ACHN (cell line): Measurements from ENCODE around the gene MYH13.

Source experiments
- DNase-seq: peaks from one replicate; pipeline ENCODE4 v3.0.0-alpha.2; 2015
- in situ Hi-C: cut with HindIII; loops from 2 replicates; pipeline ENCODE4 v1.10.0; 2017; ENCODE audit warnings: low sequenced_read_pairs, low pct_ligation_motif_present, low pct_unique_long_range_greater_than_20kb

MYH13 gene

DNA sequence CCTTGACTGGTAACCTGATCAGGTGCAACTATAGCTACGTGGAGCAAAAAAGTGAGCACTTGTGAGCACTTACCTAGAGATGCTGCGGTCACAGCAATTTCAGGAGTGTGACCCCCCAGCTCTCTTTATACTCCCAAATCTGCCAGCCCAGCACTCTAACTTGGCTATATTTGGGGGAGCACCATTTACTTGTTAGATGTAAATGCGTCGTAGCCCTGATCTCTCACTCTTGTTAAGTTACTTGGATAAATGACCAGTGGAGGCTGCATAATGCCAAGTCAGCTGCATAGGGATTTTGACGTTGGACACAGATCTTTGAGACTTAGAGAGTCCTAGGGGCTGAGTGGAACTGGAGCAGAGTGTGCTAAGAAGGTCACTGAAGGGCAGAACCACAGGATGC is at the start of gene MYH13:
TSS of gene MYH13 (minus strand) at position 101 of the 400 bp plus-strand sequence. CDS start 8,476 bp downstream, outside the sequence.
- DNase-seq, result no peak
- in situ Hi-C loops, result no loop called here

DNA sequence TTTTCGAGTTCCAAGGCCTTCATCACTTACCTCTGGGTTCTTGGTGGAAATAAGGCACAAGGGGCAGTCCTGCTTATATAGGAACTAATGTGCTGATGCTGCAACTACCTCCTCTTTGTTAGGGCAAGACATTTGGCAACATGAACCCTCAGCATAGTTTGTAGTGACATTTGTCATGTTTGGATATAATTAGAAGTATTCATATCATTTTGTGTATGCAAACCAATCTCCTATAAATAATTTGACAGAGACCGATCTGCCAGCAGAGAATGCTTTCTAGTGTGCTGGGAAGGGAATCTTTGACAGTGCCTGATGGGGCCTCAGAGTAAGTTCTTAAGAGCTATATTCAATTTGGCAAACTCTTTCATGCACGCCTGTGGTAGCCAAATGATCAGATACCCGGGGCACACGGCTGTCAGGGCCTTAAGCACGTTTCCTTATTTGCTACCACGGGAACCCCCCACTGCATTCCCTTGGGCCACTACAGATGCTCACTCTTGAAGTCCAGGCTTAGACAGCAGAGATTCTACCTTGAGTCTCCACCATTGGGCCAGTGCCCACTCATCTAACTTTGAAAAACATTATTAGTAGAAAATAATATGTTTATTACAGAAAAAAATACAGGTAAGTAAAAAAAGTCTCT is 49.2 kb upstream of the MYH13 start, which contains the start of gene MYH8:
TSS of gene MYH8 (minus strand) at position 51 of the 643 bp plus-strand sequence. CDS start 1,723 bp downstream, outside the sequence.
- no peak for DNase-seq
- in situ Hi-C loops, result no loop called here

DNA sequence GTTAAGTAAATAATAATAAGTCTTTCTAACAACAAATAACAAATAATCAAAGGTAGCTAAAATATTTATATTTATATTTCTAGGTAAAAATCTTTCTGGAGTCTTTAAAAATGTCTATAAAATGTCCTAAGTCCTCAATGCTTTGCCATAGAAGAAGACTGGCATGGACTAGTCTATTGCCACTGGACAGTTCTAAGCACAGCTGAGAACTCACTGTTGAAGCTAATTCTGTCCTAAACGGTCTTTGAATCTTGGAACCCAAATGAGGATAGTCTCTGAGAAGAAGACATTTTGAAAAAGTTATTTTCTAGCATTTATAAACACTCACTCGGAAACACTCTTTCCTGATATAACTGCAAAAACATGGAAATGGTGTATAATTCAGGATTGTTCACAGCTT is 48.4 kb upstream of the MYH13 start:
- no peak for DNase-seq
- in situ Hi-C loops, result no loop called here

DNA sequence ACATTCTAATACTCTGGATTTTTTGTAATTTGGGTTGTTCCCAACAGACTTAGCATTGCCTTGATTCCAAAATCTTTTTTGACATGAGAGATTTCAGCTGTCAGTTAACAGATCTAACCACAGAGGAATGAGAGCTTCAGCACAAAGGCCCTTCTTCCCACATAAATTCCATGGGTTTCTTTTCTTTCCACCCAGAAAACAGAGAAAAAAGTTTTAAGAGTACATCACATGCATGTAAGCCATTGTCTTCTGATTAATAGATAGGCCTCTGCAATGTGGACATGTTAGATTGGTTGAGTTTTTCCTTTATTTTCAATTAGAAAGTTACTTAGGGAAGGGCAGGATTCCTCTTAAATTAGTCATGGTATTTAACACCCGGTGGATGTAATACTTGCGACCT is 48.0 kb upstream of the MYH13 start:
- no peak for DNase-seq

DNA sequence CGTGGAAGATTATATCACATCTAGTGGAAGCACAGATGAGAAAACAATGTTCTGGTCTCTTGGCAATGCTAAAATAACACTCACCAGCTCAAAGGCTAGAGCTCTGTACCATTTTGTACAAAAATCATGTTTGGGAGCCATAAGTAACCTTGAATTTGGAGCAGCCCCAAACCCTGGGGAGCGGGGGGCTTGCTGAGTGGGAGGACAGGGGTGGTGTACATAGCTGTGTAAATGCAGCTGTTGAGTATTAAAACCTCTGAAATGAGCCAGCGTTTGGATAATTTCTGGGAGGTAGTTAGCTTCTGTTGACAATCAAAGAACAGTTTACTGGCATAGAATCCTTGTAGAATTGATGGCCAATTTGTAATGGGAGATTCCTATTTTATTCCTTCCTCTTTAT is 44.6 kb upstream of the MYH13 start:
- no peak for DNase-seq
- in situ Hi-C loops, result no loop called here

More for the DNA sequence above, 48.0 kb upstream of the MYH13 start:
- in situ Hi-C loops, result no loop called here

DNA sequence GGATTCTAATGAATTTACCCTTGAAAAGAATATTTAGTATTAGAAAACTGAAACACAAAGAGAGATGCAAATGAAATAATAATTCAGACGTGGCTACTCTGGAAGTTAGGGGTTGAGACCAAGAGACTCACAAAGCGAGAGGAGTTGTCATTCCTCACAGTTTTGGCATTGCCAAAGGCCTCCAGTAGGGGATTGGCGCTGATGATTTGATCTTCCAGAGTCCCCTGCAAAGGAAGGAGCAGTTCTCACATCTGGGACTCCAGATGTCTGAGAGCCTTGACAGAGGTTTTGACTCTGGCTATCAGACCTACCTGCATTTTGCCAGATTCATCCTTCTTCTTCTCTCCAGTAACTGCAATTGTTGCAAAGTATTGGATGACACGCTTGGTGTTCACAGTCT is 42.4 kb upstream of the MYH13 start:
- no peak for DNase-seq
- in situ Hi-C loops, result no loop called here

DNA sequence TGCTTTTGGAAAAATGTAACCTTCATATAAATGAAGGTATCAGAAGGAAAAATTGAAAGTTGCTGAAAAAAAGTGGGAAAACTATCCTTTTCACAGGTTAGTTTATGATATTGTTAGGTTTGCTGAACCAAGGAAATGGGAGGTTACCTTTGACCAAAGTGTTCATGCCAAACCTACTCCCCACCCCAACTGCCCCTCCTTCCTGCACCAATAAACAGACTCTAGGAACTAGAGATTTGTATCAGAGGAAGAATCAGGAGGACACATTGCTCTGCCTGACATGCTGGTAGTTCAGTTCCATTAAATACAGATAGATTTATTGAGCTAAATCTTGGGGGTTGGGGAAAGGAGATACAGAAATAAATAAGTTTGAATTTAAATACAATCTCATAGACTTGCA is 30.8 kb upstream of the MYH13 start:
- in situ Hi-C loops, result no loop called here
- DNase-seq, result no peak

DNA sequence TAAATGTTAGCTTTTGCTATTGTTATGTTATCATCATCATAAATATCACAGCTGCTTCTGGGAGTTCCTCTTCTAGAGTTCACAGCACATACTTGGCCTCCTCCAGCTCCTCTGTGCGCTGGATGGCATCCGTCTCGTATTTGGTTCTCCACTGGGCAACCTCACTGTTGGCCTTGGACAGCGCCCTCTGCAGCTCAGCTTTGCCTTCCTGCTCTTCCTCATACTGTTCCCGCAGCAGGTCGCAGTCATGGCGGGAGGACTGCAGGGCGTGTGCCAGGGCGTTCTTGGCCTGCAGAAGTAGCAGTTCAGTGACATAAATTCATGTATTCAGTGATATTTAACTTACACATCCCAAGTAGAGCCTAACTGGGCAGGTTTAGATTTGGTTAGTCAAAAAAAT is 25.5 kb upstream of the MYH13 start:
- in situ Hi-C loops, result no loop called here
- DNase-seq, result no peak

DNA sequence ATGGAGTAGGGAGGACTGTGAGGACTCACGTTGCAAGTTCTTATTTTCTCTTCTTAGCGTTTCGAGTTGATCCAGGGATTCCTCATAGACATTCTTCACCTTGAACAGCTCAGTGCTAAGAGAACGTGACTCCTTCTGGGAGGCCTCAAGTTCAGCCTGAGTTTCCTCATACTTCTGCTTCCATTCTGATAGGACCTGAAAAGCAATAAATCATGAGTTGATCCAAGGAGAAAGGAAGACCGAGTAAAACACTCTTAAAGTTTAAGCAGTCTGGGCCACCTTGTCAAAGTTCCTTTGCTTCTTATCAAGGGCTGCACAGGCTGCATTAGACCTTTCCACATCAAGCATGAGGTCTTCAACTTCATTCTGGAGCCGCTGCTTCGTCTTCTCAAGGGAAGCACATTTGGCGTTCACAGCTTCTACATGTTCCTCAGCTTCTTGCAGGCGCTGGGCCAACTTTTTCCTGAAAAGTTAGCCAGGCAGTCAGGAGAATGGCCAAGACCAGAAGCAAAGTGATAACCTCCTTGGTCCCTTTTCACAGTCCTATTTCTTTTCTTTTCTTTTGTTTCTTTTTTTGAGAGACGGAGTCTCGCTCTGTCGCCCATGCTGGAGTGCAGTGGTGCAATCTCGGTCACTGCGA is 23.8 kb upstream of the MYH13 start:
- in situ Hi-C loops, result no loop called here
- DNase-seq, result no peak

DNA sequence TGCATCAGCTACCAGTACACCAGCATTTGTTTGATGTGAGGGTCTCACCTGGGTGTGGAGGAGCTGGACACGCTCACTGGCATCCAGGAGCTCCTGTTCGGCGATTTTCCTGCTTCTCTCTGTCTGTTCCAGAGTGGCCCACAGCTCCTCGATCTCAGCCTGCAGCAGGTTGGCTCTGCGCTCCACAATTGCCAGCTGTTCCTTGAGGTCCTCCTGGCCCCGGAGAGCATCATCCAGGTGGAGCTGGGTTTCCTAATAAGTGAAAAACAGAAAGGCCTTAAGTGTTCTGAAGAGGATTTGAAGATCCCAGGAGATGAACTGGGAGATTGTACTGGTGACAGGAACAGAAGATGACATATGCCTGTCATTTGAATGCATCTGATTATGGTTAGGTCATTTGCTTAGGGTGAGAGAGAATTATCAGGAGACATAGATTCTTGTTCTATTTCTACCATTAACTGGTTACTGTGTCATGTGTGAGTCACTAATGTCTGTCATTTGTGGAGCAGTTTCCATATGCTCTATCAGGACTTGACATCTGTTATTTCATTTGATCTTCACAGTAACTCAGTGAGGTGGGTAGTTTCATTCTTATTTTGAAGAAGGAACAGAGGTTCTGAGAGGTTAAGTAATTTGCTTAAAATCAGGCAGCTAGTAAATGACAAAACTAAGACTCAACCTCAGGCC is 21.5 kb upstream of the MYH13 start:
- in situ Hi-C loops, result no loop called here
- DNase-seq, result no peak

DNA sequence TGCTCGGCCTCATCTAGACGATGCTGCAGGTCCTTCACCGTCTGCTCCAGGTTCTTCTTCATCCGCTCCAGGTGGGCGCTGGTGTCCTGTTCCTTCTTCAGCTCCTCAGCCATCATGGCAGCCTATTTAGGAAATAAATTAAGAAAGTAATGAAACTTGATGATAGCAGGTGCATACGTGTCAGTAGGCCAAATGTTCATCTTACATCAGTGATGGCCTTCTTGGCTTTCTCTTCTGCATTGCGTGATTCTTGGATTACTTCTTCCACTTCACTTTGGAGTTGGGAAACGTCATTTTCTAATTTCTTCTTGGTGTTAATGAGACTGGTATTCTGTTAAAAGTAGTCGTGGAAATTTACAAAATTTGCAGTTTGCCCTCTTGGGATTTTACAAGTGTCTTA is 20.1 kb upstream of the MYH13 start:
- no peak for DNase-seq
- in situ Hi-C loops, result no loop called here

DNA sequence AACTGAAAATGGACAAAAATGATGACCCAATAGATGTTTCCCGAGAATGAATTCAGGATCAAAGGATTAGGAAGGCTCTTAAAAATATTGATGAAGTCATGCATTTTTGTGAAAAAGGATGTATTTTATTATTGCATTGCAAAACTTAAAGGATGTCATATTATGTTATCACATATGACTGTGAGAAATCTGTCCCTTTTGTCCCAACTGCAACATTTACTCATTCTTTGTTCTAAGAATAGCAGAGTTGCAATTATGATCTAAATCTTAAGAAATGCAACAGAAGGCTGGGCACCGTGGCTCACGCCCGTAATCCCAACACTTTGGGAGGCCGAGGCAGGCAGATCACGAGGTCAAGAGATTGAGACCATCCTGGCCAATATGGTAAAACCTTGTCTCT is 13.1 kb upstream of the MYH13 start:
- in situ Hi-C loops, result no loop called here
- no peak for DNase-seq

DNA sequence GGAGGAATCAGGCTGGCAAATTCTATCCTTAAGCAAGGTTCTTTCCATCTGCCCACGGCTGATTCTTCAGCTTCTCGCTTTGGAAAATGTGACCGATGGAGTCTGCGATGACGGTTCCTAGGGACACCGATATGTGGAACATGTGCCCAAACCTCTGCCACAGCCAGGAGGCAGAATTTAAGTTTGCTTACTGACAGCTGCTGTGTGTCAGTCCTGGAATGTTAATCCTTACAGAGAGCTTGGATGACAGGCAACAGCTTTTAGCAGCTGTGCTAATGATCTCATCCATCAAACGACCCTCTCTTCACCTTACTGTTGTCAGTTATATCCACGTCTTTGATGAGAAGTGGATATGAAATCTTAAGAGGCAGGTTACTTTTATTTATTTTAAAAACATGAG is 11.4 kb upstream of the MYH13 start:
- no peak for DNase-seq
- in situ Hi-C loops, result no loop called here

DNA sequence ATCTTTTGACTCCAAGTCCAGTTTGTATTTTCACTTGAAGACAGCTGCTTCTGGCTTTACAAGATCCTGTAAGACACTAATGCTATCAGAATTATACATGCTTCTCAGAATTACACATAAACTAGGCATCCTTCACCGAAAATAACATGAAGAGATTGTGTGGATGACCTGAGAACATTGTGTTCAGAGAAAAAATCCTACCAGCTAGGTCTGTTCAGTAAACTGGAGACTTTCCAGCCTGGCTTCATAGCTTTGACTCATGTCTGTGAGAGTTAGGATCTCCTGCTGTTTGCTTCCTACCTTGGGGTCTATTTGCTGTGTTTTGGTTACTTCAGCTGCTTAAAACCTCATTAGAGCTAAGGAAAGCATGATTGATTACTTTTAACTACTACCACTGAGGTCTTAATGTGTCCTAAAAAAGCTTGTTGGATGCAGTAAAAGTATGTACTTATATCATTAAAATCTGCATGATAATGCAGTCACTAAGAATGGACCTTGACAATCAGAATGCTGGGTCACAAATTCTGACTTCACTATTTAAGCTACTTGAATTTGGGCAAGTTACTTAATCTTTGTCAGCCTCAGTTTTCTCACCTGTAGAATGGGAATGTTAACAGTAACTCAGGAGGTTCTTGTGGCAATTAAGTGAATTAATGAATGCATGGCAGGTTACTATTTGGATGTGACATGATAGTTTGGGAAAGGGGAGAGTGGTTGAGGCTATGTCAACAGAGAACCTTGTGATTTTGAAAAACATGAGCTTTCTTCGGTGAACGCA is 8.0 kb upstream of the MYH13 start:
- in situ Hi-C loops, result no loop called here
- DNase-seq, result no peak

DNA sequence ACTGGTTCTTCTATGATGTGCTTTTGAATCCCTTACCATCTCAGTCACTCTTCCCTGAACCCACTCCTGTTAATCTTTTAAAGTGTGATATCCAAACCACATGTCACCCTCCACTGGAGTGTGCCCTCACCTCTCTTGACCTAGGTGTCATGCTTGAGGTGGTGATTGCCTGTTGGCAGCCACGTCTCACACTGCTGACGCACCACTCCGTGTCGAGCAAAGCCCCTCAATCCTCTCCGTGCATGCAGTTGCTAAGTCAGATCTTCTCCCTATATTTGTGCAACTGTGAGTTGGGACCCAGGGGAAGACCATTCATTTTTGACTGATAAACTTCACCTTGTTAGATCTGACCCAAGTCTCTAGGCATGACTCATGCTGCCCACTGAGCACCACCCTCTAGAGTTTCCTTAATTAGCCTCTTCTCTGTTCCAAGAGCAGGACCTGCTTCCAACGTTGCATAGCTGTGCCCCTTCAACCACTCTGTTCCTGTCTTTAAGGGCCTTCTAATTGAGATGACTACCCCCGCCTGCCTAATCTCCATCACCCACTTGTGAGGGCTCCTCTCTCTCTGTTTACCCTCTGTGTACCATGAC is 2.7 kb downstream of the MYH13 start:
- in situ Hi-C loops, result no loop called here
- DNase-seq, result no peak

DNA sequence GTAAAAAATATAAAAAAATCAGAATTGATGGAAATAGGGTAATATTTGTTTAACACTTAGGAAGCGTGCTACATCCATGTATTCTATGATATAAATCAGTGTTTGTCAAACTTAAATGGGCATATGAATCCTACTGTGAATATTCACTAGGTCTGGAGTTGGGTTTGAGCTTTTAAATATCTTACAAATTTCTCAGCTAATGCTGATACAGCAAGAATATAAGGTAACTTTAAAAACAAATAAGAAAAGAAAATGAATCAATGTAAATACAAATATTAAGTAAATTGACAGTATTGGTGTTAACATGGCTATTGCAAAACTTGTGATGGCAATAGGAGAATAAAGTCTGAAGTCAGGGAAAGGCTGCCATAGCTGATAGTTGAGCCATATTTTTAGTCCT is 3.6 kb downstream of the MYH13 start:
- in situ Hi-C loops, result no loop called here
- DNase-seq, result no peak

DNA sequence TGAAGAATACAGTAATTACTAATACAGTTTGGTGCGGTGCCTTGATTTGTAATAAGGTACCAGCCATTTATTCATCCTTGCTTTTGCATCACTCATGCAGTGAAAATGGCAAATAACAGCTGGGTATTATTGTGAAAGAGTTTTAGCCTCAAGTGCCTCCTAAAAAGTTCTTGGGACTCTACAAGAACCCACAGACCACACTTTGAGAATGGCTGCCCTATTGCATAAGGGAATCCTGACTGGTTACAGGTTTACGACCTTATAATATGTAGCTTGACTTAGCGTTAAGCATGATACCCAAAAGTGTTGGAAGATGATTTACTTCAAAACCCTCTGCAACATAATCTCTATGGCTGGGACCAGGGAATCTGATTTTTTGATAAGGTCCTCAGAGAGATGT is 4.2 kb downstream of the MYH13 start:
- in situ Hi-C loops, result no loop called here
- DNase-seq, result no peak

DNA sequence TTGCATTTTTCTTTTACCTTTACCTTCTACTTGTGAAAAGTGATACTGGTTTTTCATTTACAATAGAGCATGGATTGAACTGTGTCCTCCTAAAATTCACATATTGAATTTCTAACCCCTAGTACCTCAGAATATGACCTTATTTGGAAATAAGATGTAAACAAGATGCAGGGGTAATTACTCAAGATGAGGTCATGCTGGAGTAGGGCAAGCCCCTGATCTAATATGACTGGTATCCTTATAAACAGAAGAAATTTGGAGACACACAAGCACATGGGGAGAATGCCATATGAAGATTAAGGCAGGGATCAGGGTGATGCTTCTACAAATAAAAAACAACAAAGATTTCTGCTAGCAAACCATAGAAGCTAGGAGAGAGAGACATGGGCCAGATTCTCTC is 12.2 kb downstream of the MYH13 start:
- DNase-seq, result no peak
- in situ Hi-C loops, result no loop called here

DNA sequence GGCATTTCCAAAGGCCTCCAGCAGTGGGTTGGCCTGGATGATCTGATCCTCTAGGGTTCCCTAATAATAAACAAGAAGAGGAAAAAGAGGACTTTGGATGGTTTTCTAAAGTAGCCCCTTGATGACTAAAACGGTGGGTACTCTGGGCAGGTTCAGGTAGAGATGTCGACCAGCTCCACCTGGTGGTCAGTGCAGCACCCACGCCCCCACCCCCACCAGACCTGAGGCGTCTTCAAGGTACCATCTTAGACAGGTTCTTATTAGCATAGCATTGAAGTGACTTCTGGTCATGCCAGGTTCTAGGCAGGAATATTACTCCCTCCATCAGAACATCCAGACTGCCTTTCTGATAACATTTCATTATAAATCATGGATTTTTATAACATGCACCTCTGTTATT is 15.0 kb downstream of the MYH13 start:
- DNase-seq, result peak; percentile 8
- in situ Hi-C loops, result no loop called here
